Lung (tissue), 12 donors: ENCODE measurements around the gene SIGLEC1. TPM values are rescaled to one million over a fixed set of nuclear protein-coding genes. Genes with fewer than 3 reads are reported as not detected.

ENCODE experiments used
- ATAC-seq: fragments of 200-7000 bp; cut with Tn5 transposase; one replicate; pipeline ENCODE4 v1.9.1; 2020; ENCODE audit warnings: moderate number of reproducible peaks; ENCODE audit not compliant: insufficient read depth, low FRiP score
- DNase-seq, 3 donors: peaks; one replicate each; pipeline ENCODE4 v3.0.0-alpha.2; 2013 to 2017
- H3K27ac ChIP-seq, 2 donors: one replicate each; pipeline ENCODE4 v1.5.1; 2013; ENCODE audit warnings: mild to moderate bottlenecking in 2 of 2, moderate library complexity in 2 of 2, control low read depth in 1 of 2, inconsistent platforms in 1 of 2, low read depth in 1 of 2, low read length in 1 of 2
- H3K27me3 ChIP-seq, 3 donors: one replicate each; pipeline ENCODE4 v1.5.1; 2013; ENCODE audit warnings: low read length in 2 of 3; ENCODE audit not compliant: control insufficient read depth in 3 of 3, insufficient read depth in 3 of 3
- H3K36me3 ChIP-seq, 4 donors: one replicate each; pipeline ENCODE4 v1.5.1; 2013; ENCODE audit warnings: low read length in 4 of 4, mild to moderate bottlenecking in 1 of 4, moderate library complexity in 1 of 4; ENCODE audit not compliant: control insufficient read depth in 4 of 4, insufficient read depth in 4 of 4
- H3K4me1 ChIP-seq, 5 donors: one replicate each; pipeline ENCODE4 v1.5.1; 2013; ENCODE audit warnings: low read length in 5 of 5, mild to moderate bottlenecking in 2 of 5, moderate library complexity in 1 of 5; ENCODE audit not compliant: control insufficient read depth in 5 of 5, insufficient read depth in 5 of 5
- H3K4me3 ChIP-seq: one replicate; pipeline ENCODE4 v1.5.1; 2013; ENCODE audit warnings: mild to moderate bottlenecking, control low read depth, moderate library complexity
- H3K9ac ChIP-seq, 2 donors: one replicate each; pipeline ENCODE4 v1.5.1; 2013; ENCODE audit warnings: low read length in 2 of 2, control low read depth in 1 of 2; ENCODE audit not compliant: insufficient read depth in 1 of 2
- H3K9me3 ChIP-seq, 4 donors: one replicate each; pipeline ENCODE4 v1.5.1; 2013; ENCODE audit warnings: low read length in 3 of 4, mild to moderate bottlenecking in 1 of 4, moderate library complexity in 1 of 4; ENCODE audit not compliant: control insufficient read depth in 4 of 4, insufficient read depth in 3 of 4
- CTCF ChIP-seq: IDR thresholded peaks from 2 replicates; pipeline ENCODE4 v1.5.1; 2012; ENCODE audit warnings: mild to moderate bottlenecking; ENCODE audit errors: control extremely low read depth, extremely low read depth
- WGBS, 2 donors: extraction: QIAGEN DNeasy Blood & Tissue Kit; methylation state at CpG; one replicate each; pipeline ENCODE4 v1.1.7; 2013; 5-methylcytosine and 5-hydroxymethylcytosine counted together
- polyA plus RNA-seq, 2 donors: library from polyadenylated mRNA; stranded (reverse); fragments of 200-250 nt; gene quantifications; one replicate each; pipeline ENCODE4 v1.2.1, GENCODE V29; 2013
- total RNA-seq, 2 donors: library from RNA; depleted of rRNA in 1 of 2; stranded (reverse); fragments of >200 nt in 1 of 2; gene quantifications; one replicate each; pipeline ENCODE4 v1.2.1, GENCODE V29; 2014 to 2021
- donor health status: control.
- donor health status: control.
- donor health status: Bipolar disorder and iron deficiency.
- donor health status: healthy.
- donor health status: DM: yes; HTN: yes; CAD: no.

SIGLEC1 gene
- total and polyA plus RNA-seq, 4 donors, result 3.7 to 34.2 (median 18.7) TPM

- DNase-seq, result peak; percentile 68 to 78 (median 69)
- no peak for ATAC-seq
- peaks cover 0 to 11% (median 0%) of the 10 kb centered on the region in 5 donors for H3K4me1 ChIP-seq
- H3K9me3 ChIP-seq, result no peaks in the 10 kb centered on the region
- H3K9ac ChIP-seq, result no peak overlapping the region
- H3K4me3 ChIP-seq, result no peak overlapping the region
- H3K36me3 ChIP-seq, result no peaks in the 10 kb centered on the region
- 33 to 36% methylated on average over 18 of the region's 18 CpGs for WGBS, 2 donors
- H3K27ac ChIP-seq, result peak overlapping the region in 1 of 2 donors; percentile 37
- no peaks in the 10 kb centered on the region for H3K27me3 ChIP-seq
- TF ChIP-seq CTCF, result peak; percentile 61
These were observed 1.5 kb downstream of the SIGLEC1 start for GRCh38 chr20:3710703-3711483.

- no peaks in the 10 kb centered on the region for H3K36me3 ChIP-seq
- no peak for TF ChIP-seq CTCF
- no peak overlapping the region for H3K4me3 ChIP-seq
- WGBS, 2 donors, result 52 to 59% methylated on average over 6 of the region's 6 CpGs
- H3K9me3 ChIP-seq, result no peaks in the 10 kb centered on the region
- H3K4me1 ChIP-seq, result peaks cover 0 to 11% (median 0%) of the 10 kb centered on the region in 5 donors
- H3K9ac ChIP-seq, result no peak overlapping the region
- H3K27me3 ChIP-seq, result no peaks in the 10 kb centered on the region
- DNase-seq, result peak in 1 of 3 donors; percentile 34
- no peak for ATAC-seq
- H3K27ac ChIP-seq, result no peak overlapping the region
These were observed 2.4 kb downstream of the SIGLEC1 start for GRCh38 chr20:3710011-3710466.

- 93 to 94% methylated on average over 3 of the region's 3 CpGs for WGBS, 2 donors
- no peak for TF ChIP-seq CTCF
- Histone ChIP-seq H3K4me1 (peaks cover 0 to 11% (median 0%) of the 10 kb centered on the region in 5 donors), H3K9ac (no peak overlapping the region), H3K27me3 (no peaks in the 10 kb centered on the region), H3K36me3 (no peaks in the 10 kb centered on the region), H3K27ac (no peak overlapping the region), H3K4me3 (no peak overlapping the region), H3K9me3 (no peaks in the 10 kb centered on the region)
- ATAC-seq, result no peak
- DNase-seq, result no peak
These were observed 4.9 kb downstream of the SIGLEC1 start for GRCh38 chr20:3707508-3707899.
